Measurements from ENCODE around the gene NOMO2.
"Not testable (repeated sequence)": the region's sequence is repeated elsewhere in the genome, so short reads cannot be mapped to it uniquely, and the experiment has no call there.

The NOMO2 gene, protein sequence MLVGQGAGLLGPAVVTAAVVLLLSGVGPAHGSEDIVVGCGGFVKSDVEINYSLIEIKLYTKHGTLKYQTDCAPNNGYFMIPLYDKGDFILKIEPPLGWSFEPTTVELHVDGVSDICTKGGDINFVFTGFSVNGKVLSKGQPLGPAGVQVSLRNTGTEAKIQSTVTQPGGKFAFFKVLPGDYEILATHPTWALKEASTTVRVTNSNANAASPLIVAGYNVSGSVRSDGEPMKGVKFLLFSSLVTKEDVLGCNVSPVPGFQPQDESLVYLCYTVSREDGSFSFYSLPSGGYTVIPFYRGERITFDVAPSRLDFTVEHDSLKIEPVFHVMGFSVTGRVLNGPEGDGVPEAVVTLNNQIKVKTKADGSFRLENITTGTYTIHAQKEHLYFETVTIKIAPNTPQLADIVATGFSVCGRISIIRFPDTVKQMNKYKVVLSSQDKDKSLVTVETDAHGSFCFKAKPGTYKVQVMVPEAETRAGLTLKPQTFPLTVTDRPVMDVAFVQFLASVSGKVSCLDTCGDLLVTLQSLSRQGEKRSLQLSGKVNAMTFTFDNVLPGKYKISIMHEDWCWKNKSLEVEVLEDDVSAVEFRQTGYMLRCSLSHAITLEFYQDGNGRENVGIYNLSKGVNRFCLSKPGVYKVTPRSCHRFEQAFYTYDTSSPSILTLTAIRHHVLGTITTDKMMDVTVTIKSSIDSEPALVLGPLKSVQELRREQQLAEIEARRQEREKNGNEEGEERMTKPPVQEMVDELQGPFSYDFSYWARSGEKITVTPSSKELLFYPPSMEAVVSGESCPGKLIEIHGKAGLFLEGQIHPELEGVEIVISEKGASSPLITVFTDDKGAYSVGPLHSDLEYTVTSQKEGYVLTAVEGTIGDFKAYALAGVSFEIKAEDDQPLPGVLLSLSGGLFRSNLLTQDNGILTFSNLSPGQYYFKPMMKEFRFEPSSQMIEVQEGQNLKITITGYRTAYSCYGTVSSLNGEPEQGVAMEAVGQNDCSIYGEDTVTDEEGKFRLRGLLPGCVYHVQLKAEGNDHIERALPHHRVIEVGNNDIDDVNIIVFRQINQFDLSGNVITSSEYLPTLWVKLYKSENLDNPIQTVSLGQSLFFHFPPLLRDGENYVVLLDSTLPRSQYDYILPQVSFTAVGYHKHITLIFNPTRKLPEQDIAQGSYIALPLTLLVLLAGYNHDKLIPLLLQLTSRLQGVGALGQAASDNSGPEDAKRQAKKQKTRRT

DNA sequence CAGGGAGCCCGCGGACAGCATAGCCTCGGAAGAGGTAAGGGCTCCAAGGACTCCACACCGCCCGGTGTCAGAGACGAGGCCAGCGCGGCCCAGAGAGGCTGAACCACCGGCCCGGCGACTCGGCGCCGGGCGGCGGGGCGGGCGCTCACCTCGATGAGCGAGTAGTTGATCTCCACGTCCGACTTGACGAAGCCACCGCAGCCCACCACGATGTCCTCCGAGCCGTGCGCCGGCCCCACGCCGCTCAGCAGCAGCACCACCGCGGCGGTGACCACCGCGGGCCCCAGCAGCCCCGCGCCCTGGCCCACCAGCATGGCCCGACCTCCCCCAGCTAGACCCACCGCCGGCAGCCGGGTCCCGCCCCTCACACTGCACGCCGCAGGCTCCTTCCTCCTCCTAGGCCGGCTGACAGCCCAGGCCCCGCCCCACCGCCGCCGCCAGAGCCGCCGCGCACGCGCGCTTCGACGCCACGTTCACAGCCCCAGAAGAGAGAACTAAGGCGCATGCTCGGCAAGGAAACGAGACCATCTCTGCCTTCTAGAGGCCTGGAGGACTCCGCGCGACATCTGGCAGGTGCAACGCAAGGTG lies at the start of gene NOMO2:
Gene NOMO2, minus strand, starts transcription at position 371 of the 588 bp plus-strand sequence. Its CDS starts 57 bp downstream, at position 314.
- DNase-seq: peak; percentile 4

DNA sequence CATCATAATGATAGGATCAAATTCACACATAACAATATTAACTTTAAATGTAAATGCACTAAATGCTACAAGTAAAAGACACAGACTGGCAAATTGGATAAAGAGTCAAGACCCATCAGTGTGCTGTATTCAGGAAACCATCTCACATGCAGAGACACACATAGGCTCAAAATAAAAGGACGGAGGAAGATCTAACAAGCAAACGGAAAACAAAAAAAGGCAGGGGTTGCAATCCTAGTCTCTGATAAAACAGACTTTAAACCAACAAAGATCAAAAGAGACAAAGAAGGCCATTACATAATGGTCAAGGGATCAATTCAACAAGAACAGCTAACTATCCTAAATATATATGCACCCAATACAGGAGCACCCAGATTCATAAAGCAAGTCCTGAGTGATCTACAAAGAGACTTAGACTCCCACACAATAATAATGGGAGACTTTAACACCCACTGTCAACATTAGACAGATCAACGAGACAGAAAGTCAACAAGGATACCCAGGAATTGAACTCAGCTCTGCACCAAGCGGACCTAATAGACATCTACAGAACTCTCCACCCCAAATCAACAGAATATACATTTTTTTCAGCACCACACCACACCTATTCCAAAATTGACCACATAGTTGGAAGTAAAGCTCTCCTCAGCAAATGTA lies 48.4 kb upstream of the NOMO2 start:
- DNase-seq: not testable (repeated sequence)

DNA sequence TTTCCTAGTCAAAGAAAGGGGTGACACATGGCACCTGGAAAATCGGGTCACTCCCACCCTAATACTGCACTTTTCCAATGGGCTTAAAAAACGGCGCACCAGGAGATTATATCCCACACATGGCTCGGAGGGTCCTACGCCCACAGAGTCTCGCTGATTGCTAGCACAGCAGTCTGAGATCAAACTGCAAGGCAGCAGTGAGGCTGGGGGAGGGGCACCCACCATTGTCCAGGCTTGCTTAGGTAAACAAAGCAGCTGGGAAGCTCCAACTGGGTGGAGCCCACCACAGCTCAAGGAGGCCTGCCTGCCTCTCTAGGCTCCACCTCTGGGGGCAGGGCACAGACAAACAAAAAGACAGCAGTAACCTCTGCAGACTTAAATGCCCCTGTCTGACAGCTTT lies 46.4 kb upstream of the NOMO2 start:
- DNase-seq: not testable (repeated sequence)

DNA sequence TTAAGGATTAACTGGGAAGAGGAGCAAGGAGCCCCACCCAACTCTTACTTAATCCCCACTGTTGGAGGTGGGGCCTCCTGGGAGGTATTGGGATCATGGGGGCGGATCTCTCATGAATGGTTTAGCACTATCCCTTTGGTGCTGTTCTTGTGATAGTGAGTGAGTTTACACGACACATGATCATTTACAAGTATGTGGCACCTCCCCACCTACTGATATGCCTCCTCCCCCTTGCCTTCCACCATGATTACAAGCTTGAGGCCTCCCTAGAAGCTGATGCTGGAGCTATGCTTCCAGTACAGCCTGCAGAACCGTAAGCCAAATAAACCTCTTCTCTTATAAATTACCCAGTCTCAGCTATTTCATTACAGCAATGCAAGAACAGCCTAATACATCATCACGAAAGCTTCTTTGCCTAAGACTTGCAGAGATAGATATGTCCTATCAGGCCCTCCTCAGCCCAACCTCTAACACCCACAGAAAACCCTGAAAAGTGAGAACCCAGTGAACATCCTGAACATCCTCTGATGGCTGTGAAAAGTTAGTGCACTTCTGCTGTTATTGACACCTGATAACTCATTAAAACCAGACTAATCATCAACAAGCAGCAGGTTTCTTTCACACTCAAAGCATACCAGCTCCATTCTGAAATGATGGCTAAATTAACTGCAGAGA lies 41.8 kb upstream of the NOMO2 start:
- DNase-seq: not testable (repeated sequence)

DNA sequence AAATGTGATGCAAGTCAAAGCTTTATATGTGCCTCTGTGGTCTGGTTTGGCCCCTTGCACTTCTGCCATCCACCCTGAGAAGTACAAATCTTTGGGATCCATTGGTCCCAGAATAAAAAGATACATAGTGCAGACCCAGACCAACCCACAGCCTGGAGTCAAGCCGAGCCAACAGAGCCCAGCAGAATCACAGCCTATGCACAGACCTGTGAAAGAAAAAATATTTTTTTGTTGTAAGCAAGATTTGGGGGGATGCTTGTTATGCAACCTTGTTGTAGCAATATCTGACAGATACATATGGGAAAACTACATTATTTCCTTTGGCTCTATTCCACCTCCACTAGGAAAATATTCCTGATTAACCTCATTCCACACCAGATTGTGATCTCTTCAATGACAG lies 36.7 kb upstream of the NOMO2 start:
- not testable (repeated sequence) for DNase-seq

DNA sequence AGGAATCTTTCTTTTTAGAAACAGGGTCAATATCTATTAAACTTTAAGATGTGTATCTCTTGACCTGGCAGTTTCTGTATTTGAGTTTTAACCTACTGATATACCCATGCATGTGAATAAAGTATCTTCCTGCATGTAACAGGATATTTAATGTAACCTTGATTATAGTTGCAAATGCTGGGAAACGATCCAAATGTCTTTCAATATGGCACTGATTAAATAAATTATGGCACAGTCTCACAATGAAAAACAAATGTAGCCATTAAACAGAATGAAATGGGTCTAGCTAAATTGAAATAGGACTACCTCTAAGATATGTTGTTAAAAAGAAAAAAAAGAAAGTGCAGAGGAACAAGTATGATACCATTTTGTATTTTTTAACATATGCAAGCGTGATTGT lies 35.8 kb upstream of the NOMO2 start:
- not testable (repeated sequence) for DNase-seq

DNA sequence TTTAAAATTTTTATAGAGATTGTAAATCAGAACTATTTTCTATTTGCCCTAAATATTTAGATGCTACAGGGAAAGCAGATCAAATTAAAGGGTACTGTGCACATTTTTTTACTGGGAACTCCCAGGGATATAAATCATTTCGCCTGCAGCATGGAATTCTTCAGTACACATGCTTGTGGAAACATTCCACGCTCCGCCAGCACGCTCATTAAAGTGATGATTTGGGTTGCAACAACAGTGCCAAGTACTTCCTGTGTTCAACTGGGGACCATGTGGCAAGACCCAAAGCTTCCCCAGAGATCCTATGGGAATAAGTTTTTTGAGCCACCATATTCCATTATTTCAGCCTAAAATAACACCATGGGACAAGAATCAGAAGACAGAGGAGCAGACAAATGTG lies 35.4 kb upstream of the NOMO2 start:
- not testable (repeated sequence) for DNase-seq

DNA sequence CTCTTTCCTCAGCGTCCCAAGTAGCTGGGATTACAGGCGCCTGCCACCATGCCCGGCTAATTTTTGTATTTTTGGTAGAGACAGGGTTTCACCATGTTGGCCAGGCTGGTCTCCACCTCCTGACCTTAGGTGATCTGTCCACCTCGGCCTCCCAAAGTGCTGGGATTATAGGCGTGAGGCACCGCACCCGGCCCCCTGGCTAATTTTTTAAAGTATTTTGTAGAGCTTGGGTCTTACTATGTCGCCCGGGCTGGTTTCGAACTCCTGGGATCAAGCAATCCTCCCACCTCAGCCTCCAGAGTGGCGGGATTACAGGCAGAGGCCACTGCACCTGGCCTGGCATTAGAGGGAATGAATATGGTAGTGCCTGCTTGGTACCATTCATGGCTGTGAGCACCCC lies 33.9 kb upstream of the NOMO2 start:
- DNase-seq: not testable (repeated sequence)

DNA sequence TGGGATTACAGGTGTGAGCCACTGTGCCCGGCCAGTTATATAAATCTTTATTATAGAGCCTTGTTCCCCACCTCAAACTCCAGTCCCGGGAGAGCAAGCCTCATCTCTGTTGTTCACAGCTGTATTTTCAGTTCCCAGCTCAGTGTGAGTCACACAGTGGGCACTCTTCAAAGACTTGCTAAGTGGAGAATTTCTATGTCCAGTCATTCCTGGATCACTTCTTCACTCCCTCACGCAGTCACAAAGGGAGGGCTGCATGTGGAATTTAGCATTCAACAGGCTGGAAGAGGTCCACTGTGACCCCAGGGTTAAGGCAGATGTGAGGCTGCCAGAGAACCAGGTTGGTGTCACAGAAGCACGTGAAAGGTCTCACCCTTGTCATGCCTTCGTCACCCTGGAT lies 33.0 kb upstream of the NOMO2 start:
- DNase-seq: not testable (repeated sequence)

DNA sequence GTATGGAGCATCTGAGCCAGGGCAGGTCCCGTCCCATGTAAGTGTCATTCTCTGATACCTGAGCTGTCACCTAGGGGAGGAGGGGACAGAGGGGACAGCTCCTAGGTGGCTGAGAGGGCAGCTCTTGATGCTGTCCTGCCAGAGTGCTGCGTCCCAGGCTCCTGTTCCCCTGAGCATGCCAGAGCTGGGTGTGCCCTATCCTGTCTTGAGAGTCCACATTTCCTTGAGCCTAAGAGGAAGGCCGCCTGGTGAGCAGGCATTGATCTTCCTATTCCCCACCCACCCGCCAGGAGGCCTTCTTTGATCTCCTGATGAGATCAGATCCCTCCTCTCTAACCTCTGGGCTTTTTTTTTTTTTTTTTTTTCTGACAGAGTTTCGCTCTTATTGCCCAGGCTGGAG lies 32.0 kb upstream of the NOMO2 start:
- DNase-seq: not testable (repeated sequence)

DNA sequence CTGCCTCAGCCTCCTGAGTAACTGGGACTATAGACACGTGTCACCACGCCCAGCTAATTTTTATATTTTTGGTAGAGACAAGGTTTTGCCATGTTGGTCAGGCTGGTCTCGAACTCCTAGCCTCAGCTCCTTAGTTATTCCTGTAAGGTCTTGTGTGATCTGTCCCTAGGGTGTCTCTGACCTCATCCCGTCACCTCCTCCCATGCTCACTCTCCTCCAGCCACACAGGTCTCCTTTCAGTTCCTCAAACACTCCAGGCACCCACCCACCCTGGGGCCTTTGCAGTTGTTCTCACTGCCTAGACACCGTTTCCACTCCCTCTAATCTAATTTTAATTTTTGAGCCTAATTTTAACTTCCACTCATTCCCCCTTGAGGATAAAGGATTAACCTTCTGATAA lies 31.1 kb upstream of the NOMO2 start:
- DNase-seq: peak; percentile 46

DNA sequence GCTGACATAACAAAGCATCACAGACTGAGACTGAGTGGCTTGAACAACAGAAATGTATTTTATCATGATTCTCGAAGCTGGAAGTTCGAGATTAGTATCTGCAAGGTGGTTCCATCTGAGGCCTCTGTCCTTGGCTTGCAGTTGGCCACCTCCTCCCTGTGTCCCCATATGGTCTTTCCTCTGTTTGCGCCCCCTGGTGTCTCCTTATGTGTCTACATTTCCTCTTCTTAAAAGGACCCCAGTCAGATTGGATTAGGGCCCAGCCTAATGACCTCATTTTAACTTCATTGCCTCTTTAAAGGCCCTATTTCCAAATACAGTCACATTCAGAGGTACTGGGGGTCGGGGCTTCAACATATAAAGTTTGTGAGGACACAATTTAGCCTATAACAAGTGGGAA lies 30.0 kb upstream of the NOMO2 start:
- DNase-seq: peak; percentile 69

DNA sequence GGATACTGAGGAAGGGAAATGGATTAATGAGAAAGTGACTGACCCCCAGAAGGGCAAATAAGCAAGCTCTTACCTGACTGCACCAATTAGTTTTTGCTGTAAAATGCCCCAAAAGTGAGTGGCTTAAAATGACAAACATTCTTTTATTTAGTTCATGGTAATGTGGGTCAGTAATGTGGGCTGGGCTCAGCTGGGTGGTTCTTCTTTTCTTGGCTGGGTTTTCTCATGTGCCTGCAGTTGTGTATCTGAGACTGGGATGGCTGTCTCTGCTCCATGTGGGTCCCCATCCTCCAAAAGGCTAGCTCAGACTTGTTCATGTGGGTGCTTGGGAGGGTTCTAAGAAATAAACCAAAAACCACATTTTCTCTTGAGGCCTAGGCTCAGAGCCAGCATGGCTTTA lies 29.5 kb upstream of the NOMO2 start:
- DNase-seq: not testable (repeated sequence)

DNA sequence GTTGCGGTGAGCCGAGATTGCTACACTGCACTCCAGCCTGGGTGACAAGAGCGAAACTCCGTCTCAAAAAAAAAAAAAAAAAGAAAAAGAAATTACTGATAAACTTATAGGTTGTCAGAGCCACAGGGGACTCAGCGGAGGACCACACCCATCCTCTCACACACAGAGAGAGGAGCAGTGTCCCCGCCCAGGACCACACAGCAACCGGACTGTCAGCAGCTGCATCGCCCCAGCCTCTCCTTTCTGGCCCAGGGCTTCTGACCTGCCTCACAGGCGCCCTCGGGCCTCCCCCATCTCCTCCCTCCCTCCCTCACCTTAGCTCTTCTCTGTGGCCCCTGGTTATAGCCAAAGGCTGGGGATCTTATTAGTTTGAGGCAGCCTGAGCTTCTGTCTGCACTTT lies 27.9 kb upstream of the NOMO2 start:
- DNase-seq: not testable (repeated sequence)

DNA sequence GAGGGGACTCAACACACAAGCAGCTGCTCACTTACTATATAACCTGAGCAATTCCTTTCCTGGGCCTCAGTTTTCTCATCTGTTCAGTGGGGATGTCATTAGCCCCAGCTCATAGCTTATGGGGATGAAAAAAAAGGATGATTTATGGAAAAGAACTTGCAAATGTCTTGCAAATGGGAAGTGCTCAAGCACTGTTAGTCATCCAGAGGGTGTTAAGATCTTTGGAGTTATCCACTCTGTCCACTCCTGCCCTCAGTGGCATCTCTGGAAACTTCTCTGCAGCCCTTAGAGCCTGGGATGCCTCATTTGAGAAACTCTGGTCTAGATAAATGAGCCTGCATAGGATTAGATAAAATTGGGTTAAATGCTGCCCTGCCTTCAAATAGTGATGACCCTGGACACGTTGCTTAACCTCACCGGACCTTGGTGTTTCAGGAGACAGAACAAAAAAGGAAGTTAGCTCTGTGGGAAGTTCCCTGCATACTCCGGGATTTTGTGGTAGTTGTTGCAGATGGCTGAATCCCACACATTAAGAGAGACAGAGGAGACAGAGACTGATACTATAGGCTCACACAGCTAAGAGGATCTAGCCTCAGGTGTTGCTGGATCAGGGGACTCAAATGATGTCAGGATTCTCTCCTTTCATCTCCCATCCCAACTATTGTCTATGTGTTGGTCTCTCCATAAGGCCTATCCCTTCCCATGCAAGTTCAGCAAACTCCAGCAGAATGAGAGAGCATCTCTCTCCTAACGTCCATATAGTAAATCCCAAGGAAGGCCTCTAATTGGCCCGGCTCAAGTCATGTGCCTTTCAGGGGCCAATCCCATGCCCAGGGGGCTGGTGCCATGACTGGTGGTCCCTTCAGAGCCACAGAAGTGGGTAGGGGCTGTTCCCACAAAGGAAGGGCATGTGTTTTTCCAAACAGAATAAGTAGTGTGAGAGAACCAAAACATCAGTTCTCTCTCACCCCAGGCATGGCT lies 25.0 kb upstream of the NOMO2 start:
- not testable (repeated sequence) for DNase-seq

DNA sequence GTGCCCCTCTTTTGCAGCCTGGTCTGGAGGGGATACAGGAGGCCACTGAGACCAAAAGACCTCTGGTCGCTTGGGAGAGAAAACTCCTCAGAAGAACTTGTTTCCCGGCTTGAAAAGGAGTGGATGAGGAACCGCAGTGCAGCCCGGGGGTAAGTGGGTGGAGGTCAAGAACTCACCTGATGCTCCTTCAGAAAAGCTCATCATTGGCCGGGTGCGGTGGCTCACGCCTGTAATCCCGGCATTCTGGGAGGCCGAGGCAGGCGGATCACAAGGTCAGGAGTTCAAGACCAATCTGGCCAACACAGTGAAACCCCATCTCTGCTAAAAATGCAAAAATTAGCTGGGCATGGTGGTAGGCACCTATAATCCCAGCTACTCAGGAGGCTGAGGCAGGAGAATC lies 23.9 kb upstream of the NOMO2 start:
- not testable (repeated sequence) for DNase-seq

DNA sequence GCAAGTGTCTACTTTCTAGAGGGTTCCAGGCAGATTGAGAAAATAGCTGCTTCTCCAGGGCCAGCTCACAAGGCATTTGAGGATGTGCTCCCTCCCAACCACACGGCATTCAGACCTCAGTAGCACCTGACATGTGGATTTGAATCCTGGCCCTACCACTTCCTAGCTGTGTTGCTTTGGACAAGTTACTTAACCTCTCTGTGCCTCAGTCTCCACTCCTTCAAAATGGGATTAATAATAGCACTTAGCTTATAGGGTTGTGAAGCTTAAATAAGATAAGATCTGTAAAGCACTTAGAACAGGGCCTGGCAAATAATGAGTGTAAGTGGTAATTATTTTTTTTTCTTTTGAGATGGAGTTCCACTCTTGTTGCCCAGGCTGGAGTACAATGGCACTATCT lies 21.0 kb upstream of the NOMO2 start:
- no peak for DNase-seq

DNA sequence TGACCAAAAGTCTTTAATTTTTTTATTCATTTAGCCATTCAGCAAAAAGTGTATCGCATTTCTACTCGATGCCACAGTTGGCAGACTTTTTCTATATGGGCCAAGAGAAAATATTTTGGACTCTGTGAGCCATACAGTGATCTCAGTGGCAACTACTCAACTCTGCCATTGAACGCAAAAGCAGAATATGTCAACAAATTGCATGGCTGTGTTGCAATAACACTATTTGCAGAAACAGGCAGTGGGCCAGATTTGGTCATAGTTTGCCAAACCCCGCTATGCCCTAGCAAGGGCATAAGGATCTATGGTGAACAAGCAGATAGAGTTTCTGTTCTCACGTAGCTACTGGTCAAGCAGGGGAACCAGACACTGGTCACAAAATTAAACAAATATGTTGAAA lies 18.5 kb upstream of the NOMO2 start:
- DNase-seq: not testable (repeated sequence)

DNA sequence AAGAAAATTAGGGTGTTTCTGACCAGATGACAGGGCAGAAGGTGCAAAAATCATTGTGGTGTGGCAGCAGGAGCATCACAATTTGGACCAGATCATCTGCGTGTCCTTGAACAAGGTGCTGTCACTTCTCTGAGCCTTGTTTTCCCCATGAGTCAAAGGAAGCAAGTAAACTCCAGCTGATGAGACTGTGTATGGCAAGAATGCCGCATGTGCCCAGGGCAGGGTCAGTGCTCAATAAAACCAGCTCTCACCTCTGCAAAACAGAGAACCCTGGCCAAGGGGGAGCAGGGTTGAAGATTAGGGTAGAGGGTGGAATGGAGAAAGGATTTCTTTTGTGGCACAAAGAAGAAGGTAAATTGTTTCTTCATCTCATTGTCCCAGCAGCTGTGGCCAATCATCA lies 17.4 kb upstream of the NOMO2 start:
- not testable (repeated sequence) for DNase-seq

DNA sequence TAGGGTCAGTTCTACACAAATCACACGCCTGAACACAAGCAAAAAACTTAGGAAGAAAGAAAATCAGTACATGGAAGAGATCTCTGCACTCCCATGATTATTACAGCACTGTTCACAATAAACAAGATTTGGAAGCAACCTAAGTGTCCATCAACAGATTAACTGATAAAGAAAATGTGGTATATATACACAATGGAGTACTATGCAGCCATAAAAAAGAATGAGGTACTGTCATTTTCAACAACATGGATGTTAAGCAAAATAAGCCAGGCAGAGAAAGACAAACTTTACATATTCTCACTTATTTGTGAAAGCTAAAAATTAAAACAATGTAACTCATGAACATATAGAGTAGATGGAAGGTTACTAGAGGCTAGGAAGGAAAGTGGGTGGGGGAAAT lies 16.0 kb upstream of the NOMO2 start:
- not testable (repeated sequence) for DNase-seq

Data from RPMI8226 (cell line).